Stimulated activated CD4-positive, alpha-beta T cell treated with anti-CD3 and anti-CD28 coated beads, Interleukin-1b, Interleukin-23, amount 100 ng/mL, for 24 hours (primary cell): ENCODE results near the gene MAD1L1.

ENCODE experiments used
- DNase-seq, 4 experiments: peaks; one replicate each; pipeline ENCODE4 v3.0.0-alpha.2; 2020; ENCODE audit warnings: low read depth in 4 of 4, low spot score in 1 of 4

Gene MAD1L1

DNA sequence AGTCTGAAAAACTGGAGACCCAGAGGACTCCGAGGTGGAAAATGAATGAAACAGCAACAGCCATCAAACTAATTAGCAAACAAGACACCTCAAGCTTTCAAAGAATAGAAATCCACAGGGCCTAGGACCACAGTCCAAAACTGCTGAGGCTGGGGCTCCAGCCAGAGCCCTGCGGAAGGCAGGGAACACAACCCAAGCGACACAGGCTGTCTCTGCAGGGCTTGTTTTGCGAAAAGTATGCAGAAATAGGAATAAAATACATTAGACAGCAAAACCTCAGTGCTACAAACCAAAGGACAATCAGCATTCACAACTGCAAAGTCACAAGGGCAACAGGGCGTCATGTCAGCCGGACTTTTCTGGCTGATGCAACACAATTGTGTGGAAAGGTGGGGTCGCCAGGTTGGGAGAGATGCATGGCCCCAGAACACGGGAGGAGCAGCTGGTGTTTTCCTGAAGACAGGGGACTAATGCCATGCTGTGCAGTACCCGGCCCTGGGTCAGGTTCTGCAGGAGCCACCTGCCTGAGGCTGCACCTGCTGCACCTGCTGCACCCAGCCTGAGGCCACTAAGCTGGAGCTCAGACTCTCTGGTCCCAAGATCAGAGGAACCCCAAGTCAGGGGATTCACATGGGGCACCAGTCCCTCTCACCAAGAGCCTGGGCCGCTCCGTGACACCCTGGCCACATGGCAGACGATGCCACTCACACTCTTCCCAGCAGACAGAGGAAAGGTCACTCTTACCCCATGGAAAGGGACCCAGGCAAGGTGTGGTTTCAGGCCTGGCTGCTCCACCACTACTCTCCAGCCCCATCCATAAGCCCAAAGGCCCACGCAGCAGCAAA is 74.2 kb downstream of the MAD1L1 start:
- no peak for DNase-seq

DNA sequence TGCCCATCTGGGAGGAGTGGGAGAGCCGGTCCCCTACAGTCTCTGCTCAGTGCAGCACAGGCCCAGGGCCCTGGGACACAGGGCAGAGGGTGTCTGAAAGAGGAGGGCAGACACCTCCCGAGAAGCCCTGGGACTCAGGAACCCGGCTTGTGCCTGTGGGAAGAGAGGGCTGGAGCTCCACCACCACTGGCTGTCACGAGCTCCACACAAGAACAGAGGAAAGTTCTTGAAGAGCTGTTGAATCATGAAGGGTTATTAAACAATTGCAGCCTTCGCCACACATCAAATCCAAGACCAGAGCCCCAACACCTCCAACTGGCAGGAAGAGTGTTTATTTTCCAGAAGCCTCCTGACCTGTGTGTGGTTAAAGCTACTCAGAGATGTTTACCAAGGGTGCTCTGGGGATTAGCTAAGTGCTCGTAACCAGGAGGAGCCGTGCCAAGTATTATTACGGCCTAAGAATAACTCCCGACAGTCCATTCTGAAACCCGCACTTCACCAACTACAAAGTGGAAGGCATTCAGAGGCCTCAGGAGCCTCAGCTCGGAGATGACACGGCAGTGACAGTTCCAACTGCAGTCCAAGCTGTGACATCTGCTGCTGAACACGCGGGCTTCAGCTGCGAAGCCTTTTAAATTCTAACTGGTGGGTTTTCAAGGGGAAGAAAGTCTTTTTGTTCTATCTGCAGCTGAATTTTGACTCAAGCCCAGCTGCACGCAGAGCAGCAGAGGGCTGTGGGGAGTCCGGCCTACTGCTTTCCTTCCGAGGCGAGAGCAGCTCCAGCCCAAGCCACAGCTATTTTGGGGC is 75.1 kb downstream of the MAD1L1 start:
- no peak for DNase-seq

DNA sequence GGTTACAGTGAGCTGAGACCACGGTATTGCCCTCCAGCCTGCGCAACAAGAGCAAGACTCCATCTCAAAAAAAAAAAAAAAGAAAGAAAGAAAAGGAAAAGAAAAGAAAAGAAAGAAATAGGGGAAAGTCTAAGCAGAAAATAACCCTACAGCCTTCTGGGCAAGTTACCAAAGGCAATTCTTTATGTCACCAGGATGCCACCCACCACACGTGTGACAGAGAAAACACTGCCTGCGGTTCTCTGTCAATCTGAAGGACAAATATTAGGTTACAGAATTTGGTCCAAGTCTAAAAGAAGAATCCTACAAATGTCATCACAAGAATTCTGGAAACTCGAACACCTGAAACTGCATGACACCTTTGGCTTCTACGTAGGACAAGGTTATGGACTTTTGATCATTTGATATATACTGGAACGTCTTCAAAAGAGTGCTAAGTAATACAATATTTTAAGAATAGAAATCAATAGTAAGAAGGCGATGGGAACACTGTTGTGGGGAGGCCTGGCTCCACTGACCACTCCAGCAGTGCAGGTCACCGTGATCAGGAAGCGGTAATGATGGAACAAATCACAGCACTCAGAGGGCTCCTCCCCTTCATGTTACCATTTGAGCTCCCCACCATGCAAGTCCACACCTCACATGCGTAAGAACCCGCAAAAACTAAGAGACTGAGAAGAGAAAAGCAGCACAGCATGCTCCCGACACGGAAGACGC is 75.8 kb downstream of the MAD1L1 start:
- DNase-seq, result no peak

DNA sequence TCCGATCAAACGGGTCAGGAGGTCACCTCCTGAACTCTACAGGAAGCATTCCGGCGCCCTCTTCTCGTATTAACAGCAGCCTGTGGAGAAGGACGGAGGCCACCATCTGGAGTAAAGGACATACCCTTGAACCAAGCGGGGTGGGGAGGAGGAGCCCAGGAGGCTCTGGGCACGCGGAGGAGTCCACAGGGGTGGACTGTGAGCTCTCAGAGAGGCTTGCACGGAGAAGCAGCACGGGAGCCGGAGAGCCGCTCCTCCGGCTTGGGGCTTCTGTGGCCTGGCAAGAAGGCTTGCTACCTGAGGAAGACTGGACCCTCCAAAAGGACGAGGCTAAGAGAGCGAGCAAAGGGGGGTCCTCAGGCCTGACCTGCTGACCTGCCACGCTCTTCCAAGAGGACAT is 77.9 kb downstream of the MAD1L1 start:
- DNase-seq, result no peak

DNA sequence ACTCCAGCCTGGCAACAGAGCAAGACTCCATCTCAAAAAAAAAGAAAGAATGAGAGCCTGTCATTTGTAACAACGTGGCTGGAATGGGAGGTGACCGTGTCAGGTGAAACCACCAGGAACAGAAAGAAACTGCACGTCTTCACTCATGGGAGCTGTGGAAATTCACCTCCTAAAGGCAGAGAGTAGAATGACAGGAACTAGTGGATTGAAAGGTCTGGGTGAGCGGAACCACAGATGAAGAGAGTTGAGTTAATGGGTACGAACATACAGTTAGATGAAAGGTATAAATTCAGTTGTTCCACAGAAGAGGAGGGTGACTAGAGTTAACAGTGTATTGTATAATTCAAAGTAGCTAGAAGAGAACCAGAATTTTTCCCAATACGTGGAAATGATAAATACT is 78.6 kb downstream of the MAD1L1 start:
- DNase-seq, result no peak

DNA sequence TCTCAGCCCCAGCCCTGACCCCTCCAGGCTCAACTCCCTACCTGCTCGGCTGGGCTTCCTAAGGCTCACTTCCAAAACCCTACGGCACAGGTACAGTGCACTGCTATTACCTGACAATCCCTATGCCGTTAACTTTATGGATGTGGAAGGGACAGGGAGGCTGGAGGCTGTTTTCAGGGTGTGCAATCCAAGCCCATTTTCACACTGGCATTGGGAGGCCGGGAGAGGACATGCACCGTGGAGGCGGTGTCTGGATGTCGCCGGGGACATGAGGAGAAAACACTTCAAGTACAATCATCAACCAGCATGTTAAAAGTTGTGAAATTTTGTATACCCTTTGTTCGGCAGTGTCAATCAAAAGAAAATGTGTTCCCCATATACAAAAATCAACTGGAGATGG is 80.1 kb downstream of the MAD1L1 start:
- DNase-seq, result no peak

DNA sequence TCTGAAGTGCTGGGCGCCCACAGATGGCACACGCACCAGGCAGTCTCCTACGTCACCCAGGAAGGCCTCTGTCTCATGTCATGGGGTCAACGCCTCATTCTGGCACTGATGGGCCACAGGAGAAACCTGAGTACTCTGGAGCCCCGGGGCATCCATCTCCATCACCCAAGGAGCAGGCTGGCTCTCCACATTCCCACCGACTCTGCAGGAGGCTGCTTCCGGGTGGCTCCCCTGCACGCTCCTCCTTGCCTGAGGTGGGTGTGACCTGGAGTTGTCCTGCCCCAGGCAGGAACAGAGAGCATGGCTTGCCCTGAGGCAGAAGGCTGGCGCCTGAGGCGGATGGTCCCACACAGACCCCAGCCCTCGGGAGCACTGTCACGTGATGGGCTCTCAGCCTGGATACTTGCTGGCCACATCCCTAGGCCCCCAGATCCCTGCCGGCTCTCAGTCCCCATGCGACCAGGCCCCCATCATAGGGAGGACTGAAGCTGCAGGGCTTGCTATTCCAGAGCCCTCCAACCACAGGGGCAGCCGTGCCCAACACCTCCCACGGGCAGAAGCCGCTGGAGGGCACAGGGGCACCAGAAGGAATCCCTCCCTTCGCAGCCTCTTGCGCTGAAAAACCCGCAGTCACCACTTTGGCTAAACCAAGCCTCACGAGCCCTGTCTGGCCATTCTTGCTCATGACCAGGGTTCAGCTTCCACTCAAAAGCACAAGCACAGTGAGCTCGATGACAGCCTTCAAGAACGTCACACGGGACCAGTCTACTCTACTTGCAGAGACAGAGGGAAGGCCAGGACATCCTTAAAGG is 80.7 kb downstream of the MAD1L1 start:
- no peak for DNase-seq

DNA sequence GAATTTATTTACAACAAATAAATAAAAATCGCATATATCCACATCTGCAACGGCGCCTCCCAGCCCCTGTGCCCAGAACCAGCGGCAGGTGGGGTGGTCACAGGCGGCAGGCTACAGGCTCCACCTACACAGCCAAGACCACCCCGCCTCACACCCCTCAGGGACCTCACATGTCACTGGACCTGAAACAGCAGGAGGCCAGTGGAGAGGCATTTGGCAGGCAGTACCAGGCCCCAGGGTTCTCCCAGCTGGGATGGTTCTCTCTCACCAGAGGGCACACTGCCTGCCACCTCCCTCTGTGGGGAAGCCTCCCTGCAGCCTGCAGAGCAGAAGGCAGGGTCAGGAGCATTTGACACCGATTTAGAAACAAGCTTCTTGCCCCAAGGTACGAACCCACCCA is 81.5 kb downstream of the MAD1L1 start:
- no peak for DNase-seq

DNA sequence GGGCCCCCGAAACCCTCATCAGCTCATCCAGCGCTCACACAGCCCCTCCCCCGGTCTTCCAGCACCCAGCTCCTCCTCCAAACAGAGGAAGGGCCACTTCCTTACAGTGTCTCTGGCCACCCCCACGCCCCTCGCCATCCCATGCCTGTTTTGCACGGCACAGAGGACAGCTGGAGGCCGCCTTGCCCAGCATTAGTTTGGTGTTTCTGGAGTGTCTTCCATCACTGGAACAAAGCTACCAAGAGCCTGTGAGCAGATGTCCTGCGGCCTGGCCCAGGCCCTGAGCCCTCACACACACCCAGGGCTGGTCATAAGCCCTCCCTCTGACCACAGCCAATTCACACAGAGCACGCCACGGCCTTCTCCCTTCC is 82.3 kb downstream of the MAD1L1 start:
- DNase-seq, result no peak

DNA sequence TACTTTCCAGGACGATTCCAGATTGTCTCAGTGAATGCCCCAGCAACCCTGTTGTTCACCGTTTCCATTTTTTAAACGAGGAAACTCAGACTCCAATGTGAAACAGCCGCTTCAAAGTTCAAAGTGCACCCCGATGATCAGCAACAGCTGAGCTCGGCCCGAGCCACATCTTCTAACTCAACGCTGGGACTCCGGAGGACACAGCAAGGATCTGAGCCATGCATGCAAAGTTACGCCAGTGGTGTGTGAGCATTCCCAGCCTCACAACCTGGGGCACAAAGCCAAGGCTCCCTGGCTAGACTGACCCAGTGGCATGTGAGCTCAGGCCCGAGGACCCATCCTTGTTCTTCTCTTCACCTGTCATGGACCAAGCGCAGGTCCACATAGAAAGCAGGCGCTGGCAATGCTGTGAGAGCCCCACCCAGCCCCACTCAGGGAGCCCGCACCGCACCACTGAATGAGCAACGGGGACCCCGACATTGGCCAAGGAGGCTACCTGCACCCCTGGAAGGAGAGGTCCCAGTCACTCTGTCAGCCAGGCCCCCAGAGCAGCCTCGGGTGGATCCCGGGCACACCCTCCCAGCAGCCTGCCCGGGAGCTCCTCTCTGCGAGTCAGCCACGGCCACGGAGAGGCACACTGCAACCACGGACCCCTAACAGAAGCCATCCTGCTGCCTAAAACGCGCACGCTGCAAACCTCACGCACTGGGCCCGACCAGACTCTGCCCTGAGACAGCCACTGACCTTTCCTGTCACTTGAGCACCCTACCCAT is 82.9 kb downstream of the MAD1L1 start:
- no peak for DNase-seq

DNA sequence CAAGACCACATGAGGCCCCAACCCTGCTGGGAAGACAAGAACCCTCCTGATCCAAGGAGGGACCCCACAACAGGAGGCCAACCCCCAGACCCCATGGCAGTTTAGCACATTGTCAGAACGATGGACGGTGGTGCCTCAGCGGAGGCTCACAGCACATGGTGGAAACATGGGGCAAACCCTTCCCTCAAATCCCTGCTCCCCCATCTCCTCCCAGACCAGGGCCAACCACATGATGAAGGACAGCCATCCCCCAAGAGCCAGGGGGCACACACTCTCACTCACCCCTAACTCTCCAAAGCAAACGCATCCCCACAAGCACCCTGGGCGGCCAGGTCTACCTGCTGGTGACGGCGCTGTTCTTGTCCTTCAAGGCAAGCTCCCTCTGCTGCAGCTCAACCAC is 83.9 kb downstream of the MAD1L1 start:
- DNase-seq, result no peak

DNA sequence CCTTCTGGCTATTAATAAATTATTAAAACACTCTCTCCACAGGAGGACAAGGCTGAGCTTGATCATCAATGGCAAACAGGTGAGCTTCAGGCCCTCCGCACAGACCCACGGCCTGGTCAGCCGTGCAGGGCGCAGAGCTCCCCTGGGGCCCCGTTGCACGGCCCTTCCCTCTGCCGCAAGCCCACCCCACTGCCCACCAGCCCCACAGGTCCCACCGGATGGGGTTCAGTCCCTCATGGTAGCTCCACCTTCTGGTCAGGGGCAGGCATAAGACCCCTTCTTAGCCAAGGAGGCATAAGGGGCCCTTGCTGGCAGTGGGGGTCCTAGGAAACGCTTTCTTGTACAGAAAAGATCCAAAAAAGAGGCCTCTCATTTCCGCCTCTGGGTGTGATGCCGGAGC is 84.6 kb downstream of the MAD1L1 start:
- no peak for DNase-seq

DNA sequence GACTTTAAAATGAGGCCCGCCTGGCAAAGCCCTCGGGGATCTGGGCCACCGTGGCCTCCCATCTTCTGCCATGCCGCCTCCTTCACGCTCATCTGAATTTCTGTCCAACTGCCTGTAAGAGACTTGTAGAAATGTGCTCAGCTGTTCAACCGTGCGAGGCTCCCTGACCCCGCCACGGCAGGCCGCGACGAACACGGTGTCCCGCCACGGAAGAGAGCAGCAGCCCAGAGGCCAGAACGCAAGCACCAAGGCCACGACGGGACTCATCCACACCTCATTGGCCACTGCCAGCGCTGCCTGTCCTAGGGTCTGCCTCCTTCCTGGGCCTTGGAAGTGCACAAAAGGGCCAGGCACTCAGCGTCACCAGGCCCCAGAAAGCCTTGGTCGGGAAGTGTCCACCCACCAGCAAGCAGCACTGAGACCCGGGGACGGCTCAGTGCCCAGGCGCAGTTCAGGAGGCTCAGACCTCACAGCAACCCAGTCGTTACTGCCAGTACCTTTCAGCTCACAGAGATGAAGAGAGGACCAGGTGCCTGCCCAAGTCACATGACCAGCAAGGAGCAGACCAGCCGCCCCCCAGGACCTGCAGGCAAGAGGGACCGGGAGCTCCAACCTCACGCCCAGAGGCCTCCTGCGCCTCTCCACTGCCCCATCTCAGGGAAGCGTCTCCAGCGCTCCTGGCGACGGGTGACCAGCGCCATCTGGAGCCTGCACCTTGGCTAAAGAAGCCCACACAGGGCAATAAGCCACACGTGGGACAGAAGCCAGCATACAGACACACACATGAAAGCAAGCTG is 85.9 kb downstream of the MAD1L1 start:
- no peak for DNase-seq

DNA sequence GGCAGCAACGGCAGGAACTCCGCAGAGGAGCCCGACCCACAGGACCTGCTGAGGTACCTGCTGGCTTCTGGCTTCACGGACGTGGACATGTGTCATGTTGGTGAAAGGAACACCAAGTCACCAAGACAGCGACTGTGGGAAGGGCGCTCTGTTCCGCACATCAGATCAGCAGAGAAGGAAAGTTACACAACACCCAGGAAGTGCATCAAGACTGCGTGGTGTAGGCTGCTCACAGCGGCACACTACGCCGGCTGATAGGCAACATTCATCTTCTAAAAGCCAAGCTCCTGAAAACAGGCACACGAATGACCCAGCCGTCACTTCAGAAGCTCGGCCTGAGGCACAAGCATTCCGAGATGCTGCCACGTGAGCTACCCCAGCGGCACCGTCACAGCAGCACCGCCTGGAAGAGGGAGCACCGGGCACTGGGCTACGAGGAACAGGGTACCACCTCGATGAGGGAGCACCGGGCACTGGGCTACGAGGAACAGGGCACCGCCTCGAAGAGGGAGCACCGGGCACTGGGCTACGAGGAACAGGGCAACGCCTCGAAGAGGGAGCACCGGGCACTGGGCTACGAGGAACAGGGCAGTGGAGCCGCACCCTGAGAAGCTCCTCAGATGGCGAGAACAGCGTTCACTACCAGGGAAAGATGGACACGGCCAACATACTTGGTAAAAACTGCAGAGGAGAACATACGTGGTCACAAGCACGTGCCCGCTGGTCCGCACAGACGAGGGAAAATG is 86.7 kb downstream of the MAD1L1 start:
- DNase-seq, result no peak

DNA sequence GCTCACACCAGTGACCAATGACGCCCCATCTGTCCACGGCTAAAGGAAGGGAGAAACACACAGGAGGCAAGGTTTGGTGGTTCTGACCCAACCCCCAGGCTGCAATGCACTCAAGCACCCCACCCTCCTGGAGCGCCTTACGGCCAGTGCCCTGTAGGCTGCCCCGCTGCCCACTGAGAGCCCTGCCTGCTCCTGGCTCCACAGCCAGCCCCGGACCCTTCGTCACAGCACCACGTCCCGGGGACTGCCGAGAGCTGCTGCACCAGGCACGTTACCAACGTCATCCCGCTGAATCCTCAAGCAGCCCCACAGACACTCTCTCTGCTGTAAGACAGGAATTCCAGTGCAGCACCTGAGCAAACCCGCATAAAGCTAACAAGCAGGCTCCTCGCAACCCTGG is 87.8 kb downstream of the MAD1L1 start:
- no peak for DNase-seq

DNA sequence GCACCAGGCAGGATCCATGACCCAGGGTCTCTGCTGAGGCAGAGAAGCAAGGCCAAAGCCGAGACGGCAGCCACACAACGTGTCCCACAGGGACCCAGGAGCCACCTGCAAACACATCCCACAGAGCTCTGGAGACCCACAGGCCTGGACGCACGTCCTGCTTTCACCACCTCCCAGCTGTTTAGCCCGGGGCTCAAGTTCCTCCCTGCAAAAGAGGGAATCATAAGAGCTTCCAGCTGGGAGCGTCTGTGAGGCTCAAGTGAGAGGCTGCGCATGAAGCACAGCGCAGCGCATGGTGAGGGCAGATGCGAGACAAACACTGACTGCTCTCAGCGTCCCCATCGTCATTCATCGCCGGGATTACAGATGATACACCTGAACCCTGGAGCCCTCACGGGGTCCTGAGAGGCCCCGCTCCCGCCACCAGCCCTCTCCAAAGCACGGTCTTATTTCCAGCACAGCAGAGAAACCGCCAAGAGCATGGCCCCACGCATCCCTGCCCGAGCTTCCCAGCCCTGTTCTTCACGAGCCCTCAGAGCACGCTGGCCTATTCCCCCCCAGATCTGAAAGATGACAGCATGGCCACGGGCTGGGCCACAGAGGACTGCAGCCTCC is 88.7 kb downstream of the MAD1L1 start:
- DNase-seq, result no peak

DNA sequence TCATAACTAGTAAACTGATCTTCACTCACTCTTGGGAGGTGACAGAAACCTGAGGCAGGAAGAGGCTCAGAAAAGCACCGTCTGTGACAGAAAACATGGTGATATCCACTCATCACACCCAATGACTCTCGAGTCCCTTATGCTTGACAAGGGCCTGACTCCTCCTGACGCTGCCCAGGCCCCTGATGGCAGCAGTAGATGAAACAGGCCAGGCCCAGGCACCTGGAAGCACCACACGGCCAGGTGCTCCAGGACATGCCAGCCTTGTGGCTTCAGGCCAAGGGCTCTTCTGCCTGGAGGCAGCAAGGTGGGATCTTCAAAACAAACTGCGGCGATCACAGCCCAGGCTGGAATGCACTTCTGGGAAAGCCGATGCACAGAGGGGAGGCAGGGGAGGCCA is 89.3 kb downstream of the MAD1L1 start:
- no peak for DNase-seq

DNA sequence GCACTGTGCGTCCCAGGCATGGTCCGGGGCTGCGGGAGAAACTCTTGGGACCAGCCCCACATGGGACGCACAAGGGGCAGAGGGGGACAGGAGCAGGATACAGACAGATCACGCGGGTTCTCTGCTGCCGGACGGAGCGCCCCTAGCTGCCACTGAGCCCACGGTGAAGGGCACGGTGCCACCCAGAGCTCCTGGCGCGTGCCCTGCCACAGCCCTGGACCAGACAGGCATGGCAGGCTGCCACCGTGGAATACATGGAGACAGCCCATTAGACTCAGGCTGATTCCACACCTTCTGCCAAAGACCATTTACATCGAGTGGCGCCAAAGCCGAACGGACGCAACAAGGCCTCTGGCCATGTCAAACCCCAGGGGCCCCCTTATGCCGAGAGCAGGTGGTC is 90.4 kb downstream of the MAD1L1 start:
- no peak for DNase-seq
